WTC11 (cell line): ENCODE measurements around the gene CROCC2. TPM values are rescaled to one million over a fixed set of nuclear protein-coding genes. Genes with fewer than 3 reads are reported as not detected.

Source experiments
- ATAC-seq: fragments of 200-7000 bp; cut with Tn5 transposase; 2 replicates; pipeline ENCODE4 v1.10.0; 2021; ENCODE audit warnings: mild to moderate bottlenecking, moderate library complexity
- CTCF ChIA-PET: fragments of 300-600 bp; sonication (Branson Sonifier 250); formaldehyde crosslinking; loops from one replicate; lab custom pipeline; 2021; ENCODE audit warnings: antibody characterized with exemption; lab: Charles Lee
- POLR2A ChIA-PET: fragments of 350-600 bp; sonication (Branson Sonifier 250); formaldehyde crosslinking; loops from one replicate; lab custom pipeline; 2021; ENCODE audit warnings: antibody characterized with exemption; lab: Charles Lee
- DNase-seq: peaks from one replicate; pipeline ENCODE4 v3.0.0; 2021; ENCODE audit warnings: low spot score
- H3K27ac Mint-ChIP-seq: 2 replicates; pipeline ENCODE4 v1.8.0; 2021; ENCODE audit warnings: mixed read lengths
- H3K27me3 Mint-ChIP-seq: 2 replicates; pipeline ENCODE4 v1.8.0; 2021; ENCODE audit warnings: low read depth, mild to moderate bottlenecking, moderate library complexity, mixed read lengths
- H3K36me3 Mint-ChIP-seq: 2 replicates; pipeline ENCODE4 v1.8.0; 2021; ENCODE audit warnings: mixed read lengths
- H3K4me1 Mint-ChIP-seq: 2 replicates; pipeline ENCODE4 v1.8.0; 2022; ENCODE audit warnings: mixed read lengths
- H3K4me3 Mint-ChIP-seq: 2 replicates; pipeline ENCODE4 v1.8.0; 2021; ENCODE audit warnings: mild to moderate bottlenecking, moderate library complexity, mixed read lengths
- H3K9me3 Mint-ChIP-seq: 2 replicates; pipeline ENCODE4 v1.8.0; 2021; ENCODE audit warnings: mixed read lengths
- ARID4B ChIP-seq: sonication (generic); formaldehyde crosslinking; IDR thresholded peaks from 2 replicates; pipeline ENCODE4 v1.8.0; 2023; ENCODE audit warnings: missing genetic modification reagents, mild to moderate bottlenecking, borderline replicate concordance
- CDX4 ChIP-seq: fragments of 250-450 bp; sonication (Bioruptor Pico); IDR thresholded peaks from 2 replicates; pipeline ENCODE4 v1.9.0; 2021; ENCODE audit warnings: moderate library complexity, mild to moderate bottlenecking, inconsistent platforms, borderline replicate concordance
- CTCF ChIP-seq: fragments of 200-600 bp; IDR thresholded peaks from 2 replicates; pipeline ENCODE4 v1.8.0; 2022; ENCODE audit warnings: antibody characterized with exemption
- EMX1 ChIP-seq: fragments of 250-450 bp; sonication (Bioruptor Pico); IDR thresholded peaks from 2 replicates; pipeline ENCODE4 v1.8.0; 2021; ENCODE audit warnings: mild to moderate bottlenecking
- NR3C1 ChIP-seq: sonication (generic); formaldehyde crosslinking; conservative IDR thresholded peaks from 2 replicates; pipeline ENCODE4 v1.8.1; 2023; ENCODE audit warnings: low read depth, mild to moderate bottlenecking, missing genetic modification reagents
- PRDM15 ChIP-seq: sonication (generic); formaldehyde crosslinking; IDR thresholded peaks from 2 replicates; pipeline ENCODE4 v1.8.0; 2022; ENCODE audit warnings: missing genetic modification reagents
- SMAD3 ChIP-seq: sonication (generic); formaldehyde crosslinking; IDR thresholded peaks from 2 replicates; pipeline ENCODE4 v1.8.0; 2022; ENCODE audit warnings: missing genetic modification reagents, mild to moderate bottlenecking, borderline replicate concordance
- TCF7 ChIP-seq: sonication (generic); formaldehyde crosslinking; IDR thresholded peaks from 2 replicates; pipeline ENCODE4 v1.8.0; 2022; ENCODE audit warnings: mild to moderate bottlenecking, low read depth, missing genetic modification reagents, moderate library complexity
- ZBTB21 ChIP-seq: sonication (generic); formaldehyde crosslinking; IDR thresholded peaks from 2 replicates; pipeline ENCODE4 v1.8.1; 2023; ENCODE audit warnings: mild to moderate bottlenecking, missing genetic modification reagents, borderline replicate concordance
- ZNF138 ChIP-seq: sonication (generic); formaldehyde crosslinking; conservative IDR thresholded peaks from 2 replicates; pipeline ENCODE4 v1.8.1; 2022; ENCODE audit warnings: mild to moderate bottlenecking, moderate library complexity, missing genetic modification reagents
- ZNF219 ChIP-seq: sonication (generic); formaldehyde crosslinking; IDR thresholded peaks from 2 replicates; pipeline ENCODE4 v1.8.0; 2023; ENCODE audit warnings: missing genetic modification reagents, mild to moderate bottlenecking, borderline replicate concordance
- ZNF423 ChIP-seq: fragments of 250-450 bp; sonication (Bioruptor Pico); IDR thresholded peaks from 2 replicates; pipeline ENCODE4 v2.1.2; 2022; ENCODE audit warnings: mild to moderate bottlenecking, moderate library complexity
- total RNA-seq: library from RNA; stranded (reverse); gene quantifications from 3 replicates; pipeline ENCODE4 v1.2.3, GENCODE V29; 2021
- TF ChIP-seq, protein P1 (sequence below): sonication (generic); formaldehyde crosslinking; IDR thresholded peaks from 2 replicates; pipeline ENCODE4 v1.8.0; 2022; ENCODE audit warnings: mild to moderate bottlenecking, missing genetic modification reagents
- TF ChIP-seq, protein P2 (sequence below): sonication (generic); formaldehyde crosslinking; IDR thresholded peaks from 2 replicates; pipeline ENCODE4 v1.8.1; 2023; ENCODE audit warnings: mild to moderate bottlenecking, moderate library complexity, missing genetic modification reagents
- TF ChIP-seq, protein P3 (sequence below): fragments of 250-450 bp; sonication (Bioruptor Pico); IDR thresholded peaks from 2 replicates; pipeline ENCODE4 v1.9.0; 2021; ENCODE audit warnings: mild to moderate bottlenecking, borderline replicate concordance

CROCC2 gene
- total RNA-seq, 1 experiment from 2014 or later, result not detected

DNA sequence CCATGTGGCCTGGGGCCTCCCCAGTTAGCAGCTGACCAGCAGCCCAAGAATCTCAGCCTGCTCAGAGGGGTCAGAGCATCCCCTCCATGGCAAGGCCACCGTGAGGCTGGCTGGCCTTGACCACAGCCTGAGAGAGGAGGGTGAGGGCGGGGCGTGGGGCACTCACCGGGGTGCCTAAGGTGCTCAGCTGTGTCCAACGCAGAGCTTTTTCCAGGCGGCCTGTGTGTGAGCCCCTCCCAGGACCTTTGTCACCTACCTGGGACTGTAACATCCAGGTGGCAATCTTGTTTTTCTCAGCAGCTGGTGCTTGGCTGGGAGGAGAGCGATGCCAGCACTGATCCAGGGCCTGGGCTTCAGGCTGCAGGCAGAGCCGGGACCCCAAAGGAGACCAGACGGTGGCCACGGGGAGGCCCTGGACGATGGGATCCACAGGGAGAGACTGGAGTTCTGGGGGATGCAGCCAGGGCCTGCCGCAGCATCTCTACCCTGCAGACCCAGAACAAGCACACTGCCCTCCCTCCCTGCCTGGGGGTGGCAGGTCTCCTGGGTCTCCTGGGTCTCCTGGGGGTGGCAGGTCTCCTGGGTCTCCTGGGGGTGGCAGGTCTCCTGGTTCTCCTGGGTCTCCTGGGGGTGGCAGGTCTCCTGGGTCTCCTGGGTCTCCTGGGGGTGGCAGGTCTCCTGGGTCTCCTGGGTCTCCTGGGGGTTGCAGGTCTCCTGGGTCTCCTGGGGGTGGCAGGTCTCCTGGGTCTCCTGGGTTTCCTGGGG lies 104.6 kb downstream of the CROCC2 start:
- CTCF ChIA-PET, result interaction anchor here (1.0 to 1.7 kb wide), 8 partner anchors 9 to 170 kb away, joined by 3 to 13 read pairs (median 6); partner anchors contain the start of gene SNED1
- Mint-ChIP-seq H3K27me3 (peaks cover 4% of the 10 kb centered on the region; the same call in 1 of the 2 replicates), H3K9me3 (peaks cover 16% of the 10 kb centered on the region), H3K27ac (no peak overlapping the region), H3K4me3 (peak overlapping the region; percentile 48), H3K36me3 (peaks cover 8% of the 10 kb centered on the region), H3K4me1 (peaks cover 19% of the 10 kb centered on the region)
- DNase-seq, result no peak
- POLR2A ChIA-PET, result interaction anchor here (0.6 kb wide), 1 partner anchor 94 kb away, joined by 3 read pairs; no protein-coding TSS in a partner anchor
- no peak for ATAC-seq
- no peak for TF ChIP-seq ZNF219 (CRISPR knock-in tag)
- no peak for TF ChIP-seq NR3C1 (CRISPR knock-in tag)
- TF ChIP-seq TCF7 (CRISPR knock-in tag), result no peak
- TF ChIP-seq PRDM15 (CRISPR knock-in tag), result no peak
- TF ChIP-seq, protein P1, sequence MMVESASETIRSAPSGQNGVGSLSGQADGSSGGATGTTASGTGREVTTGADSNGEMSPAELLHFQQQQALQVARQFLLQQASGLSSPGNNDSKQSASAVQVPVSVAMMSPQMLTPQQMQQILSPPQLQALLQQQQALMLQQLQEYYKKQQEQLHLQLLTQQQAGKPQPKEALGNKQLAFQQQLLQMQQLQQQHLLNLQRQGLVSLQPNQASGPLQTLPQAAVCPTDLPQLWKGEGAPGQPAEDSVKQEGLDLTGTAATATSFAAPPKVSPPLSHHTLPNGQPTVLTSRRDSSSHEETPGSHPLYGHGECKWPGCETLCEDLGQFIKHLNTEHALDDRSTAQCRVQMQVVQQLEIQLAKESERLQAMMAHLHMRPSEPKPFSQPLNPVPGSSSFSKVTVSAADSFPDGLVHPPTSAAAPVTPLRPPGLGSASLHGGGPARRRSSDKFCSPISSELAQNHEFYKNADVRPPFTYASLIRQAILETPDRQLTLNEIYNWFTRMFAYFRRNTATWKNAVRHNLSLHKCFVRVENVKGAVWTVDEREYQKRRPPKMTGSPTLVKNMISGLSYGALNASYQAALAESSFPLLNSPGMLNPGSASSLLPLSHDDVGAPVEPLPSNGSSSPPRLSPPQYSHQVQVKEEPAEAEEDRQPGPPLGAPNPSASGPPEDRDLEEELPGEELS (CRISPR knock-in tag), result no peak
- TF ChIP-seq EMX1, result no peak
- no peak for TF ChIP-seq ZNF423
- TF ChIP-seq SMAD3 (CRISPR knock-in tag), result no peak
- no peak for TF ChIP-seq CTCF
- no peak for TF ChIP-seq CDX4 (CRISPR knock-in tag)
- TF ChIP-seq, protein P2, sequence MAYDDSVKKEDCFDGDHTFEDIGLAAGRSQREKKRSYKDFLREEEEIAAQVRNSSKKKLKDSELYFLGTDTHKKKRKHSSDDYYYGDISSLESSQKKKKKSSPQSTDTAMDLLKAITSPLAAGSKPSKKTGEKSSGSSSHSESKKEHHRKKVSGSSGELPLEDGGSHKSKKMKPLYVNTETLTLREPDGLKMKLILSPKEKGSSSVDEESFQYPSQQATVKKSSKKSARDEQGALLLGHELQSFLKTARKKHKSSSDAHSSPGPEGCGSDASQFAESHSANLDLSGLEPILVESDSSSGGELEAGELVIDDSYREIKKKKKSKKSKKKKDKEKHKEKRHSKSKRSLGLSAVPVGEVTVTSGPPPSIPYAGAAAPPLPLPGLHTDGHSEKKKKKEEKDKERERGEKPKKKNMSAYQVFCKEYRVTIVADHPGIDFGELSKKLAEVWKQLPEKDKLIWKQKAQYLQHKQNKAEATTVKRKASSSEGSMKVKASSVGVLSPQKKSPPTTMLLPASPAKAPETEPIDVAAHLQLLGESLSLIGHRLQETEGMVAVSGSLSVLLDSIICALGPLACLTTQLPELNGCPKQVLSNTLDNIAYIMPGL (CRISPR knock-in tag), result no peak
- TF ChIP-seq, protein P3, sequence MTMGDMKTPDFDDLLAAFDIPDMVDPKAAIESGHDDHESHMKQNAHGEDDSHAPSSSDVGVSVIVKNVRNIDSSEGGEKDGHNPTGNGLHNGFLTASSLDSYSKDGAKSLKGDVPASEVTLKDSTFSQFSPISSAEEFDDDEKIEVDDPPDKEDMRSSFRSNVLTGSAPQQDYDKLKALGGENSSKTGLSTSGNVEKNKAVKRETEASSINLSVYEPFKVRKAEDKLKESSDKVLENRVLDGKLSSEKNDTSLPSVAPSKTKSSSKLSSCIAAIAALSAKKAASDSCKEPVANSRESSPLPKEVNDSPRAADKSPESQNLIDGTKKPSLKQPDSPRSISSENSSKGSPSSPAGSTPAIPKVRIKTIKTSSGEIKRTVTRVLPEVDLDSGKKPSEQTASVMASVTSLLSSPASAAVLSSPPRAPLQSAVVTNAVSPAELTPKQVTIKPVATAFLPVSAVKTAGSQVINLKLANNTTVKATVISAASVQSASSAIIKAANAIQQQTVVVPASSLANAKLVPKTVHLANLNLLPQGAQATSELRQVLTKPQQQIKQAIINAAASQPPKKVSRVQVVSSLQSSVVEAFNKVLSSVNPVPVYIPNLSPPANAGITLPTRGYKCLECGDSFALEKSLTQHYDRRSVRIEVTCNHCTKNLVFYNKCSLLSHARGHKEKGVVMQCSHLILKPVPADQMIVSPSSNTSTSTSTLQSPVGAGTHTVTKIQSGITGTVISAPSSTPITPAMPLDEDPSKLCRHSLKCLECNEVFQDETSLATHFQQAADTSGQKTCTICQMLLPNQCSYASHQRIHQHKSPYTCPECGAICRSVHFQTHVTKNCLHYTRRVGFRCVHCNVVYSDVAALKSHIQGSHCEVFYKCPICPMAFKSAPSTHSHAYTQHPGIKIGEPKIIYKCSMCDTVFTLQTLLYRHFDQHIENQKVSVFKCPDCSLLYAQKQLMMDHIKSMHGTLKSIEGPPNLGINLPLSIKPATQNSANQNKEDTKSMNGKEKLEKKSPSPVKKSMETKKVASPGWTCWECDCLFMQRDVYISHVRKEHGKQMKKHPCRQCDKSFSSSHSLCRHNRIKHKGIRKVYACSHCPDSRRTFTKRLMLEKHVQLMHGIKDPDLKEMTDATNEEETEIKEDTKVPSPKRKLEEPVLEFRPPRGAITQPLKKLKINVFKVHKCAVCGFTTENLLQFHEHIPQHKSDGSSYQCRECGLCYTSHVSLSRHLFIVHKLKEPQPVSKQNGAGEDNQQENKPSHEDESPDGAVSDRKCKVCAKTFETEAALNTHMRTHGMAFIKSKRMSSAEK (CRISPR knock-in tag), result no peak
- no peak for TF ChIP-seq ZBTB21 (CRISPR knock-in tag)
- no peak for TF ChIP-seq ARID4B (CRISPR knock-in tag)
- no peak for TF ChIP-seq ZNF138
